SK-N-MC (cell line): ENCODE measurements around the gene SLC6A9.

Experiments used
- EZH2 ChIP-seq: fragments of 200-600 bp; sonication (generic); IDR thresholded peaks from one replicate; pipeline ENCODE4 v1.6.1; 2017; ENCODE audit warnings: antibody characterized with exemption
- POLR2AphosphoS5 ChIP-seq: IDR thresholded peaks from 2 replicates; pipeline ENCODE4 v1.6.1; 2012; ENCODE audit warnings: mild to moderate bottlenecking, low read depth, low read length, borderline replicate concordance

DNA sequence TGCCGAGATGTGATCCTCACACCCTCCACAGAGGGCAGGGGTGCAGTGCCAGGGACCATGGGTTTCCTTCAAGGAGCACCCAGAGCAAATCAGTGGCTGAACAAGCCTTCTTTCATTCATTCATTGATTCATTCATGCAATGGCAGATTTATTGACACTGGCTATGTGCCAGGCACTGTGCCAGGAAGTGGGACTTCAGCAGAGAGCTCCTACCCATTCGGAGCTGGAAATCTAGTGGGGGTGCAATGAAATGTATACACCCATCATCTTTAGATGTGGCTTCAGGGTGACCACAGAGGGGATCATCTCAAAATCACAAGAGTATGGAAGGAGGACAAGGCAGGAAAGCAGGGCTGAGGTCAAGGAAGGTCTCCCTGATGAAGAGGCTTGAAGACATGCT is 18.9 kb downstream of the SLC6A9 start:
- TF ChIP-seq EZH2 (no peak), POLR2AphosphoS5 (no peak)
